ENCODE results near the gene PDE10A.

The PDE10A gene

DNA sequence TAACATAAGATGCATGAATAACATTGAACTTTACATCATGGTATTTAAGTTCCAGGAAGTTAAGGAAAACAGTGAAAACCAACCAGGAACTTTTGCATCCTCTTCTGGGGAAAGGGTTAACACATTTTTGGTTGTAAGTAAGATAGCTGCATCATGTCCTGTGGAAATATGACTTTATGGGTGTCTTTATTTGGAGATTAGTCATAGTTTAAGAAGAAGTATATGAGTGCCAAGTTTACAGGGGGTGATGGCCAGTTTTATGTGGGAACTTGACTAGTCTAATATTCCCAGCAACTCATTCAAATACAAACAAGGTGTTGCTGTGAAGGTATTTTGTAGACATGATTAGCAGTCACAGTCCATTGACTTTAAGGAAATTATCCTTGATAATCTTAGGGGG lies 78.0 kb downstream of the PDE10A start:
- 0 out of 2 replicates have a peak, but pooled peaks cover 4% of the 10 kb centered on the region for H3K4me1 ChIP-seq (ENCODE audit: insufficient read depth, low read length)
- H3K9ac ChIP-seq (ENCODE audit: low read depth, low read length), result no peak overlapping the region
- no peaks in the 10 kb centered on the region for H3K36me3 ChIP-seq (ENCODE audit: insufficient read depth, low read length)
- H3K9me3 ChIP-seq (ENCODE audit: control insufficient read depth, insufficient read depth, low read length), result no peaks in the 10 kb centered on the region

DNA sequence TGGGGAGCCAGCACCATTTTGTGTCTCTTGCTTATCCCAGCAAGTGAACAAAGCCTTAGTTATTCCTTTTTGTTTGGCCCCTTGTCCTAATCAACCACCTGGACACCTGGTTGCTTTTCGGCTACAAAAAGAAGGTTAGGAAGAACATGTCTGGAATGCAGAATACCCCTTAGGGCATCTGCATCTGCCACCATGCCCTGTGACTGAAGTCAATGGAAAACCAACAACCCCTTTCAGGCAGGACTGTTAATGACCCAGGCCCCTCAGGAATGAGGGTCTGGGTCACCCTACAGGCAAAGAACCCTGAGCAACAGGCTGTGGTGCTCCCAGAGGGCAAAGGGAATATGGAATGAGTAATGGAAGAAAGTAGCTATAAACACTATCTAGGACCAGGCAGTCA lies 78.5 kb downstream of the PDE10A start:
- no peak overlapping the region for H3K9ac ChIP-seq (ENCODE audit: low read depth, low read length)
- H3K4me1 ChIP-seq (ENCODE audit: insufficient read depth, low read length), result 0 out of 2 replicates have a peak, but pooled peaks cover 4% of the 10 kb centered on the region
- H3K36me3 ChIP-seq (ENCODE audit: insufficient read depth, low read length), result no peaks in the 10 kb centered on the region
- no peaks in the 10 kb centered on the region for H3K9me3 ChIP-seq (ENCODE audit: control insufficient read depth, insufficient read depth, low read length)

GRCh38 chr6:165581678-165582077 lies 81.4 kb downstream of the PDE10A start:
- Histone ChIP-seq H3K4me1 (ENCODE audit: insufficient read depth, low read length) (0 out of 2 replicates have a peak, but pooled peaks cover 4% of the 10 kb centered on the region), H3K36me3 (ENCODE audit: insufficient read depth, low read length) (no peaks in the 10 kb centered on the region), H3K9me3 (ENCODE audit: control insufficient read depth, insufficient read depth, low read length) (no peaks in the 10 kb centered on the region), H3K9ac (ENCODE audit: low read depth, low read length) (no peak overlapping the region)

DNA sequence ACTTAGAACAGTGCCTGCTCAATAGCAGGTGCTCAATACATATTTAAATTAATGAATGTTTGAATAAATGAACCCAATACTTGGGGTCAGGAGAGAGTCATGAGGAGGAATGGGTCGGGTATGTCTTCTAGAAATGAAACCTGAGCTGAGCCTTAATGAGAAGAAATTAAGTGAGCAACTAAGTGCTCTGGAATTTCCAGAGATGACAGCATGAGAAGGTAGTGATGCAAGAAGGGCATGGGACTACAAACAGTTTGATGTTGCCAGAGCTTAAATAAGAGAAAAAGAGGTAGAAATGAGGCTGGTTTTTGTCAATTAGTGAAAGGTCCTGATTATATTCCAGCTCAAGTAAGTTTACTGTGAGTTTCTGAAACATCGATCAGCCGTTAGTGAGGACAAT lies 82.9 kb downstream of the PDE10A start:
- Histone ChIP-seq H3K9ac (ENCODE audit: low read depth, low read length) (no peak overlapping the region), H3K4me1 (ENCODE audit: insufficient read depth, low read length) (0 out of 2 replicates have a peak, but pooled peaks cover 4% of the 10 kb centered on the region), H3K9me3 (ENCODE audit: control insufficient read depth, insufficient read depth, low read length) (no peaks in the 10 kb centered on the region), H3K36me3 (ENCODE audit: insufficient read depth, low read length) (no peaks in the 10 kb centered on the region)

DNA sequence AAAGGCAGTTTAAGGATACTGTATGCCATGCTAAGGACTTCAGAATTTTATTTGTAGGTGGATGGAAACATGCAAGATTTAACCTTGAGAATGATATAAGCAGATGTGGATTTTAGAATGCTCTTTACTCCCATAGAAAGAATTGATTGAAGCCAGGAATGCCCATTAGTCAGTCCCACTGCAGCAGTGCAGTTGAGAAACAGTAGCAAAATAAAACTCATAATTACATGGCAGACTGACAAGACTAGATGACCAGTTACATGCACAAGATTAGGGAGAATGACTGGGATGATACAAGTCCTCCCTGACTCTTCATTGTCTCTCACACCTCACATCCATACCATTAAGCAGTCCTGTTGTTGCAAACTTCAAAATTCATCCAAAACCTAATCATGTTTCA lies 83.9 kb downstream of the PDE10A start:
- Histone ChIP-seq H3K36me3 (ENCODE audit: insufficient read depth, low read length) (no peaks in the 10 kb centered on the region), H3K9me3 (ENCODE audit: control insufficient read depth, insufficient read depth, low read length) (no peaks in the 10 kb centered on the region), H3K4me1 (ENCODE audit: insufficient read depth, low read length) (no peaks in the 10 kb centered on the region), H3K9ac (ENCODE audit: low read depth, low read length) (no peak overlapping the region)

DNA sequence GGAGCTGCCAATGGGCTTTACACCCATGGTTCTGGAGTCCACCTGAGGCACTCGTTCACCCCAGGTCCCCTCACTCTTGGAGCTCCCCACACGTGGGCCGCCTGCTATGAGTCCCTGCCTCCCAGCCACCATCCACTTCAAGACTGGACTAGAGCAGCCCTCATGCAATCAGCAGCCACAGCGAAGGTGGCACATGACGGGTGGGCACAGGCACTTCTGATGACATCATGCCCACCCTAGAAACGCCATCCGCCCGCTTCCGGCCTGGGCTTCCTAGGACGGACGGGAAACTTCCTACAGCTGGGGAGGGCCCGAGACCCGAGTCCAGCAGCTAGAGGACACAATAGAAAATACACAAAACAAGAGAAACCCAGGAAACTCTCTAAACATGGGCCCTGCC lies 85.5 kb downstream of the PDE10A start:
- no peaks in the 10 kb centered on the region for H3K4me1 ChIP-seq (ENCODE audit: insufficient read depth, low read length)

GRCh38 chr6:165575158-165575549 lies 87.9 kb downstream of the PDE10A start:
- no peaks in the 10 kb centered on the region for H3K9me3 ChIP-seq (ENCODE audit: control insufficient read depth, insufficient read depth, low read length)
- H3K9ac ChIP-seq (ENCODE audit: low read depth, low read length), result no peak overlapping the region
- H3K36me3 ChIP-seq (ENCODE audit: insufficient read depth, low read length), result no peaks in the 10 kb centered on the region
- H3K4me1 ChIP-seq (ENCODE audit: insufficient read depth, low read length), result no peaks in the 10 kb centered on the region

More for the DNA sequence above, 85.5 kb downstream of the PDE10A start:
- no peaks in the 10 kb centered on the region for H3K9me3 ChIP-seq (ENCODE audit: control insufficient read depth, insufficient read depth, low read length)
- H3K36me3 ChIP-seq (ENCODE audit: insufficient read depth, low read length), result no peaks in the 10 kb centered on the region
- no peak overlapping the region for H3K9ac ChIP-seq (ENCODE audit: low read depth, low read length)

GRCh38 chr6:165574220-165575157 lies 88.6 kb downstream of the PDE10A start:
- Histone ChIP-seq H3K9ac (ENCODE audit: low read depth, low read length) (no peak overlapping the region), H3K9me3 (ENCODE audit: control insufficient read depth, insufficient read depth, low read length) (no peaks in the 10 kb centered on the region), H3K36me3 (ENCODE audit: insufficient read depth, low read length) (no peaks in the 10 kb centered on the region), H3K4me1 (ENCODE audit: insufficient read depth, low read length) (no peaks in the 10 kb centered on the region)

GRCh38 chr6:165573671-165574070 lies 89.4 kb downstream of the PDE10A start:
- H3K4me1 ChIP-seq (ENCODE audit: insufficient read depth, low read length), result no peaks in the 10 kb centered on the region
- H3K9ac ChIP-seq (ENCODE audit: low read depth, low read length), result no peak overlapping the region
- no peaks in the 10 kb centered on the region for H3K9me3 ChIP-seq (ENCODE audit: control insufficient read depth, insufficient read depth, low read length)
- H3K36me3 ChIP-seq (ENCODE audit: insufficient read depth, low read length), result no peaks in the 10 kb centered on the region

- Histone ChIP-seq H3K4me1 (ENCODE audit: insufficient read depth, low read length) (no peaks in the 10 kb centered on the region), H3K36me3 (ENCODE audit: insufficient read depth, low read length) (no peaks in the 10 kb centered on the region)
Observed at GRCh38 chr6:165571721-165572132, 91.3 kb downstream of the PDE10A start.

DNA sequence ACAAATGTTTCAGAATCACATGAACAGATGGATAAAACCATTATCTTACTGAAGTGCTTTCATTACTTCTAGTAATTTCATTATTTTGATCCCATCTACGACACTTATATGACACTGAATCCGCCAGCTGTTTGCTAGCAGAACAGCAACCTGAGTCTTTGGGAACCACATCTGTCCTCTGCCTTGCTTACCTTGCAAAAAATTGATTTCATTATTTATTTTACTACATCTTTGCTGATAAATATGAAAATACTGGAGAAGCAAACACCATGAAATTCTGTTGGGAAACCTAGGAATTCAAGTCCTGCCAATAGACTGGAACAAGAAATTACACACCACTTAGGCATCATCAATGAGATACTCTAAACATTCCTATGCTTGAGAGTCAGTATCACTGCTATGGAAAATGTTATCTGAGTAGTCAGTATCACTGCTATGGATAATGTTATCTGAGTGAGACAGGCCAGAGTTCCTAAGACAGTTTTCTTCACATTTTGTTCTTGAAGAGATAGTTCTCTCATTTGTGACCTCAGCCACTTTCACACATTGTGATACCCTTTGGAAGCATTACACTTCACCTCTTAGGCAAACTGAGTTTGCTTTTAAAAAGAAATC lies 91.9 kb downstream of the PDE10A start:
- no peaks in the 10 kb centered on the region for H3K4me1 ChIP-seq (ENCODE audit: insufficient read depth, low read length)
- no peaks in the 10 kb centered on the region for H3K9me3 ChIP-seq (ENCODE audit: control insufficient read depth, insufficient read depth, low read length)
- H3K9ac ChIP-seq (ENCODE audit: low read depth, low read length), result no peak overlapping the region
- no peaks in the 10 kb centered on the region for H3K36me3 ChIP-seq (ENCODE audit: insufficient read depth, low read length)

More at GRCh38 chr6:165571721-165572132, 91.3 kb downstream of the PDE10A start:
- H3K9ac ChIP-seq (ENCODE audit: low read depth, low read length), result no peak overlapping the region
- no peaks in the 10 kb centered on the region for H3K9me3 ChIP-seq (ENCODE audit: control insufficient read depth, insufficient read depth, low read length)

DNA sequence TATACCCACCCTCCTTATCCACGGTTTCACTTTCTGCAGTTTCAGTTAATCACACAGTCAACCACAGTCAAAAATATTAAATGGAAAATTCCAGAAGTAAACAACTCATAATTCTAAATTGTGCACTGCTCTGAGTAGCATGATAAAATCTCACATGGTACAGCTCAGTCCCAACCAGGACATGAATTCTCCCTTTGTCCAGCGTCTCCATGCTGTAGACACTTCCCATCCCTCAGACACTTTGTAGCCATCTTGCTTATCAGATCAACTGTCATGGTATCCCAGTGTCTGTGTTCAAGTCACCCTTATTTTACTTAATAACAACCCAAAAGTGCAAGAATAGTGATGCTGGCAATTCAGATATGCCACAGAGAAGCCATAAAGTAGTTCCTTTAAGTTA lies 94.7 kb downstream of the PDE10A start:
- Histone ChIP-seq H3K4me1 (ENCODE audit: insufficient read depth, low read length) (no peaks in the 10 kb centered on the region), H3K9me3 (ENCODE audit: control insufficient read depth, insufficient read depth, low read length) (no peaks in the 10 kb centered on the region), H3K9ac (ENCODE audit: low read depth, low read length) (no peak overlapping the region), H3K36me3 (ENCODE audit: insufficient read depth, low read length) (no peaks in the 10 kb centered on the region)

DNA sequence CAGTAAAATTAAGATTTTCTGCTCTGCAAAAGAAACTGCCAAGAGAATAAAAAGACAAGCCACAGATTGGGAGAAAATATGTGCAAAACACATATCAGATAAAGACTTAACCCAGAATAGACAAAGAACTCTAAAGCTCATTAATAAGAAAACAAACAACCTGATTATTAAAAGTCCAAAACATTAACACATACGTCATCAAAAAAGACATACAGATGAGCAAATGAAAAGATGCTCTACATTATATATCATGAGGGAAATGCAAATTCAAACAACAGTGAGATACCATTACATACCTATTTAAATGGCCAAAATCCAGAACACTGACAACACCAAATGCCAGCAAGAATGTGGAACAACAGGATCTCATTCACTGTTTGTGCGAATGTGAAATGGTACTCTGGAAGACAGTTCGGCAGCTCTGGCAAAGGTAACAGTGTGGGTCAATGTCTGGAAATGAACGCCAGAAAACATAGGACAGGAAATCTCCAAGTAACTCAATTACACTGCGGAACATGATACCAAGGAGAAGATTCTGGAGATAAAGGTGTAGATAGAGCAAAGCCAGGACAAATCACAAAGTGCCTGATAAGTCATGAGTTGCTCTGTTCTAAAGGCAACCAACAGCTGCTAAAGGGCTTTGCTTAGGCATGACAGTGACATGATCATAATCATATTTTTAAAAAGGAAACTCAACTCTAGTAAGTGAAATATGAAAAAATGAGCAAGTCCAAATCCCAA lies 96.8 kb downstream of the PDE10A start:
- Histone ChIP-seq H3K9me3 (ENCODE audit: control insufficient read depth, insufficient read depth, low read length) (no peaks in the 10 kb centered on the region), H3K9ac (ENCODE audit: low read depth, low read length) (no peak overlapping the region), H3K4me1 (ENCODE audit: insufficient read depth, low read length) (no peaks in the 10 kb centered on the region), H3K36me3 (ENCODE audit: insufficient read depth, low read length) (no peaks in the 10 kb centered on the region)

GRCh38 chr6:165562421-165563090 lies 100.5 kb downstream of the PDE10A start:
- no peaks in the 10 kb centered on the region for H3K36me3 ChIP-seq (ENCODE audit: insufficient read depth, low read length)
- H3K9ac ChIP-seq (ENCODE audit: low read depth, low read length), result no peak overlapping the region
- H3K9me3 ChIP-seq (ENCODE audit: control insufficient read depth, insufficient read depth, low read length), result no peaks in the 10 kb centered on the region; the same call in 1 of the 2 replicates
- H3K4me1 ChIP-seq (ENCODE audit: insufficient read depth, low read length), result no peaks in the 10 kb centered on the region

Measured in ES-I3 (cell line).